WTC11 (cell line): ENCODE data around the gene TMEM86B. TPM values are rescaled to one million over a fixed set of nuclear protein-coding genes. Genes with fewer than 3 reads are reported as not detected.

Source experiments
- ATAC-seq: fragments of 200-7000 bp; cut with Tn5 transposase; 2 replicates; pipeline ENCODE4 v1.10.0; 2021; ENCODE audit warnings: mild to moderate bottlenecking, moderate library complexity
- CTCF ChIA-PET: fragments of 300-600 bp; sonication (Branson Sonifier 250); formaldehyde crosslinking; loops from one replicate; lab custom pipeline; 2021; ENCODE audit warnings: antibody characterized with exemption; lab: Charles Lee
- POLR2A ChIA-PET: fragments of 350-600 bp; sonication (Branson Sonifier 250); formaldehyde crosslinking; loops from one replicate; lab custom pipeline; 2021; ENCODE audit warnings: antibody characterized with exemption; lab: Charles Lee
- DNase-seq: peaks from one replicate; pipeline ENCODE4 v3.0.0; 2021; ENCODE audit warnings: low spot score
- H3K27ac Mint-ChIP-seq: 2 replicates; pipeline ENCODE4 v1.8.0; 2021; ENCODE audit warnings: mixed read lengths
- H3K27me3 Mint-ChIP-seq: 2 replicates; pipeline ENCODE4 v1.8.0; 2021; ENCODE audit warnings: low read depth, mild to moderate bottlenecking, moderate library complexity, mixed read lengths
- H3K36me3 Mint-ChIP-seq: 2 replicates; pipeline ENCODE4 v1.8.0; 2021; ENCODE audit warnings: mixed read lengths
- H3K4me1 Mint-ChIP-seq: 2 replicates; pipeline ENCODE4 v1.8.0; 2022; ENCODE audit warnings: mixed read lengths
- H3K4me3 Mint-ChIP-seq: 2 replicates; pipeline ENCODE4 v1.8.0; 2021; ENCODE audit warnings: mild to moderate bottlenecking, moderate library complexity, mixed read lengths
- H3K9me3 Mint-ChIP-seq: 2 replicates; pipeline ENCODE4 v1.8.0; 2021; ENCODE audit warnings: mixed read lengths
- ATF1 ChIP-seq: sonication (generic); formaldehyde crosslinking; IDR thresholded peaks from 2 replicates; pipeline ENCODE4 v1.8.1; 2023; ENCODE audit warnings: mild to moderate bottlenecking, moderate library complexity, missing genetic modification reagents
- CREM ChIP-seq: sonication (generic); formaldehyde crosslinking; IDR thresholded peaks from 2 replicates; pipeline ENCODE4 v1.8.1; 2022; ENCODE audit warnings: mild to moderate bottlenecking, missing genetic modification reagents, moderate library complexity
- GRHL2 ChIP-seq: fragments of 250-450 bp; sonication (Bioruptor Pico); IDR thresholded peaks from 2 replicates; pipeline ENCODE4 v1.8.0; 2022; ENCODE audit warnings: mild to moderate bottlenecking, moderate library complexity; ENCODE audit not compliant: insufficient replicate concordance, severe bottlenecking
- HMGXB4 ChIP-seq: sonication (generic); formaldehyde crosslinking; IDR thresholded peaks from 2 replicates; pipeline ENCODE4 v1.8.1; 2023; ENCODE audit warnings: mild to moderate bottlenecking, moderate library complexity, missing genetic modification reagents
- NR3C1 ChIP-seq: sonication (generic); formaldehyde crosslinking; conservative IDR thresholded peaks from 2 replicates; pipeline ENCODE4 v1.8.1; 2023; ENCODE audit warnings: low read depth, mild to moderate bottlenecking, missing genetic modification reagents
- PRDM15 ChIP-seq: sonication (generic); formaldehyde crosslinking; IDR thresholded peaks from 2 replicates; pipeline ENCODE4 v1.8.0; 2022; ENCODE audit warnings: missing genetic modification reagents
- RORB ChIP-seq: fragments of 250-450 bp; sonication (Bioruptor Pico); IDR thresholded peaks from 2 replicates; pipeline ENCODE4 v1.9.0; 2021; ENCODE audit warnings: mild to moderate bottlenecking
- SMAD3 ChIP-seq: sonication (generic); formaldehyde crosslinking; IDR thresholded peaks from 2 replicates; pipeline ENCODE4 v1.8.0; 2022; ENCODE audit warnings: missing genetic modification reagents, mild to moderate bottlenecking, borderline replicate concordance
- SMAD4 ChIP-seq: sonication (generic); formaldehyde crosslinking; IDR thresholded peaks from 2 replicates; pipeline ENCODE4 v1.8.0; 2022; ENCODE audit warnings: mild to moderate bottlenecking, missing genetic modification reagents
- USF2 ChIP-seq: sonication (generic); formaldehyde crosslinking; IDR thresholded peaks from 2 replicates; pipeline ENCODE4 v1.8.1; 2023; ENCODE audit warnings: mild to moderate bottlenecking, missing genetic modification reagents, moderate library complexity
- ZMAT4 ChIP-seq: fragments of 250-450 bp; sonication (Bioruptor Pico); IDR thresholded peaks from 2 replicates; pipeline ENCODE4 v1.9.0; 2021; ENCODE audit warnings: mild to moderate bottlenecking
- ZNF671 ChIP-seq: fragments of 250-450 bp; sonication (Bioruptor Pico); IDR thresholded peaks from 2 replicates; pipeline ENCODE4 v1.8.0; 2021; ENCODE audit warnings: mild to moderate bottlenecking
- total RNA-seq: library from RNA; stranded (reverse); gene quantifications from 3 replicates; pipeline ENCODE4 v1.2.3, GENCODE V29; 2021
- TF ChIP-seq, protein P1 (sequence below): sonication (generic); formaldehyde crosslinking; IDR thresholded peaks from 2 replicates; pipeline ENCODE4 v1.8.0; 2022; ENCODE audit warnings: mild to moderate bottlenecking, missing genetic modification reagents
- TF ChIP-seq, protein P2 (sequence below): sonication (generic); formaldehyde crosslinking; IDR thresholded peaks from 2 replicates; pipeline ENCODE4 v1.8.1; 2023; ENCODE audit warnings: mild to moderate bottlenecking, missing genetic modification reagents
- TF ChIP-seq, protein P3 (sequence below): fragments of 250-450 bp; sonication (Bioruptor Pico); IDR thresholded peaks from 2 replicates; pipeline ENCODE4 v1.9.0; 2021; ENCODE audit warnings: mild to moderate bottlenecking
- TF ChIP-seq, protein P4 (sequence below): sonication (generic); formaldehyde crosslinking; conservative IDR thresholded peaks from 2 replicates; pipeline ENCODE4 v1.8.1; 2022; ENCODE audit warnings: mild to moderate bottlenecking, missing genetic modification reagents
- TF ChIP-seq, protein P5 (sequence below): sonication (generic); formaldehyde crosslinking; IDR thresholded peaks from 2 replicates; pipeline ENCODE4 v1.8.1; 2022; ENCODE audit warnings: mild to moderate bottlenecking, missing genetic modification reagents, moderate library complexity, borderline replicate concordance
- TF ChIP-seq, protein P6 (sequence below): sonication (generic); formaldehyde crosslinking; IDR thresholded peaks from 2 replicates; pipeline ENCODE4 v1.8.1; 2023; ENCODE audit warnings: mild to moderate bottlenecking, missing genetic modification reagents, borderline replicate concordance

The TMEM86B gene
- total RNA-seq, 1 experiment from 2014 or later, result 4.2 TPM

DNA sequence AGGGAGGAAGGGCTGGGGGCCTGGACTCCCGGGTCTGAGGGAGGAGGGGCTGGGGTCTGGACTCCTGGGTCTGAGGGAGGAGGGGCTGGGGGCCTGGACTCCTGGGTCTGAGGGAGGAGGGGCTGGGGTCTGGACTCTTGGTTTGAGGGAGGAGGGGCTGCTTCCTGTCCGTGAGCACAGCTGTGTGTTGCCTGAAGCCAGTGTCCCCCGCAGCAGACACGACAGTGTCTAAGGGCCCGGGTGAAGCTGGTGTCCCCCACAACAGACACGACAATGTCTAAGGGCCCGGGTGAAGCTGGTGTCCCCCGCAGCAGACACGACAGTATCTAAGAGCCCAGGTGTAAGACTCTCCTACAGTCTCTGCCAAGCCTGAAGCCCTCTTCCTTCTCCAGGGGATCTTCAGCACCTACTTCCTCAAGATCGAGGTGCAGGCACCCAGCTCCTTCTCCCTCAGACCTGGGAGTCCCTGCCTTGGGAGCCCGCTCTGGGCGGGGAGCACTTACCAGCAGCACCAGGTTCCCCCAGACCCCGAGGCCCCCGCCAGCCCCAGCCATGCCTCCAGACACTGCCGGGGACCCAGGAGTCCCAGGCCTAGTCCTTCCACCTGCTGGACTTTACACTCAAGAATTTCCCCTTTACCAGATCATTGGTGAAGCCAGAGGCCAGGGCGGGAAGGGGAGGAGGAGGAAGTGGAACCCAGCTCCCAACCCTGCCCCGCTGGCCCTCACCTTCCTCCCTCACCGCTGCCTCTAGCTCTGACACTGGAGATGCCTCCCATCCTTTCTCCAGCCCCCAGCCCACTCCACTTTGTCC is 19.5 kb downstream of the TMEM86B start, which contains the start of gene PTPRH:
PTPRH (minus strand) TSS at position 622 of the 813 bp plus-strand sequence; CDS start at position 554, 68 bp downstream.
- ATAC-seq (no peak), DNase-seq (no peak)
- POLR2A ChIA-PET, result no interaction called here
- peaks cover 6% of the 10 kb centered on the region for H3K36me3 Mint-ChIP-seq
- H3K4me3 Mint-ChIP-seq, result no peak within 1 kb of the TSS
- H3K4me1 Mint-ChIP-seq, result peaks cover 8% of the 10 kb centered on the region
- H3K27me3 Mint-ChIP-seq, result peaks cover 60% of the 10 kb centered on the region
- H3K27ac Mint-ChIP-seq, result no peak within 1 kb of the TSS
- CTCF ChIA-PET, result interaction anchor here (0.6 to 1.0 kb wide), 2 partner anchors 43 to 66 kb away, joined by 3 to 4 read pairs; partner anchors contain the start of gene DNAAF3
- peaks cover 25% of the 10 kb centered on the region for H3K9me3 Mint-ChIP-seq
- TF ChIP-seq, protein P1, sequence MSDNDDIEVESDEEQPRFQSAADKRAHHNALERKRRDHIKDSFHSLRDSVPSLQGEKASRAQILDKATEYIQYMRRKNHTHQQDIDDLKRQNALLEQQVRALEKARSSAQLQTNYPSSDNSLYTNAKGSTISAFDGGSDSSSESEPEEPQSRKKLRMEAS, result no peak
- TF ChIP-seq, protein P2, sequence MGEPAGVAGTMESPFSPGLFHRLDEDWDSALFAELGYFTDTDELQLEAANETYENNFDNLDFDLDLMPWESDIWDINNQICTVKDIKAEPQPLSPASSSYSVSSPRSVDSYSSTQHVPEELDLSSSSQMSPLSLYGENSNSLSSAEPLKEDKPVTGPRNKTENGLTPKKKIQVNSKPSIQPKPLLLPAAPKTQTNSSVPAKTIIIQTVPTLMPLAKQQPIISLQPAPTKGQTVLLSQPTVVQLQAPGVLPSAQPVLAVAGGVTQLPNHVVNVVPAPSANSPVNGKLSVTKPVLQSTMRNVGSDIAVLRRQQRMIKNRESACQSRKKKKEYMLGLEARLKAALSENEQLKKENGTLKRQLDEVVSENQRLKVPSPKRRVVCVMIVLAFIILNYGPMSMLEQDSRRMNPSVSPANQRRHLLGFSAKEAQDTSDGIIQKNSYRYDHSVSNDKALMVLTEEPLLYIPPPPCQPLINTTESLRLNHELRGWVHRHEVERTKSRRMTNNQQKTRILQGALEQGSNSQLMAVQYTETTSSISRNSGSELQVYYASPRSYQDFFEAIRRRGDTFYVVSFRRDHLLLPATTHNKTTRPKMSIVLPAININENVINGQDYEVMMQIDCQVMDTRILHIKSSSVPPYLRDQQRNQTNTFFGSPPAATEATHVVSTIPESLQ (CRISPR knock-in tag), result no peak
- no peak for TF ChIP-seq GRHL2 (CRISPR knock-in tag)
- no peak for TF ChIP-seq PRDM15 (CRISPR knock-in tag)
- TF ChIP-seq SMAD3 (CRISPR knock-in tag), result no peak
- no peak for TF ChIP-seq CREM (CRISPR knock-in tag)
- no peak for TF ChIP-seq ZMAT4
- TF ChIP-seq, protein P3, sequence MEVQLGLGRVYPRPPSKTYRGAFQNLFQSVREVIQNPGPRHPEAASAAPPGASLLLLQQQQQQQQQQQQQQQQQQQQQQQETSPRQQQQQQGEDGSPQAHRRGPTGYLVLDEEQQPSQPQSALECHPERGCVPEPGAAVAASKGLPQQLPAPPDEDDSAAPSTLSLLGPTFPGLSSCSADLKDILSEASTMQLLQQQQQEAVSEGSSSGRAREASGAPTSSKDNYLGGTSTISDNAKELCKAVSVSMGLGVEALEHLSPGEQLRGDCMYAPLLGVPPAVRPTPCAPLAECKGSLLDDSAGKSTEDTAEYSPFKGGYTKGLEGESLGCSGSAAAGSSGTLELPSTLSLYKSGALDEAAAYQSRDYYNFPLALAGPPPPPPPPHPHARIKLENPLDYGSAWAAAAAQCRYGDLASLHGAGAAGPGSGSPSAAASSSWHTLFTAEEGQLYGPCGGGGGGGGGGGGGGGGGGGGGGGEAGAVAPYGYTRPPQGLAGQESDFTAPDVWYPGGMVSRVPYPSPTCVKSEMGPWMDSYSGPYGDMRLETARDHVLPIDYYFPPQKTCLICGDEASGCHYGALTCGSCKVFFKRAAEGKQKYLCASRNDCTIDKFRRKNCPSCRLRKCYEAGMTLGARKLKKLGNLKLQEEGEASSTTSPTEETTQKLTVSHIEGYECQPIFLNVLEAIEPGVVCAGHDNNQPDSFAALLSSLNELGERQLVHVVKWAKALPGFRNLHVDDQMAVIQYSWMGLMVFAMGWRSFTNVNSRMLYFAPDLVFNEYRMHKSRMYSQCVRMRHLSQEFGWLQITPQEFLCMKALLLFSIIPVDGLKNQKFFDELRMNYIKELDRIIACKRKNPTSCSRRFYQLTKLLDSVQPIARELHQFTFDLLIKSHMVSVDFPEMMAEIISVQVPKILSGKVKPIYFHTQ (CRISPR knock-in tag), result no peak
- TF ChIP-seq, protein P4, sequence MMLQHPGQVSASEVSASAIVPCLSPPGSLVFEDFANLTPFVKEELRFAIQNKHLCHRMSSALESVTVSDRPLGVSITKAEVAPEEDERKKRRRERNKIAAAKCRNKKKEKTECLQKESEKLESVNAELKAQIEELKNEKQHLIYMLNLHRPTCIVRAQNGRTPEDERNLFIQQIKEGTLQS (CRISPR knock-in tag), result no peak
- TF ChIP-seq RORB, result no peak
- TF ChIP-seq, protein P5, sequence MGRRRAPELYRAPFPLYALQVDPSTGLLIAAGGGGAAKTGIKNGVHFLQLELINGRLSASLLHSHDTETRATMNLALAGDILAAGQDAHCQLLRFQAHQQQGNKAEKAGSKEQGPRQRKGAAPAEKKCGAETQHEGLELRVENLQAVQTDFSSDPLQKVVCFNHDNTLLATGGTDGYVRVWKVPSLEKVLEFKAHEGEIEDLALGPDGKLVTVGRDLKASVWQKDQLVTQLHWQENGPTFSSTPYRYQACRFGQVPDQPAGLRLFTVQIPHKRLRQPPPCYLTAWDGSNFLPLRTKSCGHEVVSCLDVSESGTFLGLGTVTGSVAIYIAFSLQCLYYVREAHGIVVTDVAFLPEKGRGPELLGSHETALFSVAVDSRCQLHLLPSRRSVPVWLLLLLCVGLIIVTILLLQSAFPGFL (CRISPR knock-in tag), result no peak
- no peak for TF ChIP-seq HMGXB4 (CRISPR knock-in tag)
- TF ChIP-seq SMAD4 (CRISPR knock-in tag), result no peak
- TF ChIP-seq, protein P6, sequence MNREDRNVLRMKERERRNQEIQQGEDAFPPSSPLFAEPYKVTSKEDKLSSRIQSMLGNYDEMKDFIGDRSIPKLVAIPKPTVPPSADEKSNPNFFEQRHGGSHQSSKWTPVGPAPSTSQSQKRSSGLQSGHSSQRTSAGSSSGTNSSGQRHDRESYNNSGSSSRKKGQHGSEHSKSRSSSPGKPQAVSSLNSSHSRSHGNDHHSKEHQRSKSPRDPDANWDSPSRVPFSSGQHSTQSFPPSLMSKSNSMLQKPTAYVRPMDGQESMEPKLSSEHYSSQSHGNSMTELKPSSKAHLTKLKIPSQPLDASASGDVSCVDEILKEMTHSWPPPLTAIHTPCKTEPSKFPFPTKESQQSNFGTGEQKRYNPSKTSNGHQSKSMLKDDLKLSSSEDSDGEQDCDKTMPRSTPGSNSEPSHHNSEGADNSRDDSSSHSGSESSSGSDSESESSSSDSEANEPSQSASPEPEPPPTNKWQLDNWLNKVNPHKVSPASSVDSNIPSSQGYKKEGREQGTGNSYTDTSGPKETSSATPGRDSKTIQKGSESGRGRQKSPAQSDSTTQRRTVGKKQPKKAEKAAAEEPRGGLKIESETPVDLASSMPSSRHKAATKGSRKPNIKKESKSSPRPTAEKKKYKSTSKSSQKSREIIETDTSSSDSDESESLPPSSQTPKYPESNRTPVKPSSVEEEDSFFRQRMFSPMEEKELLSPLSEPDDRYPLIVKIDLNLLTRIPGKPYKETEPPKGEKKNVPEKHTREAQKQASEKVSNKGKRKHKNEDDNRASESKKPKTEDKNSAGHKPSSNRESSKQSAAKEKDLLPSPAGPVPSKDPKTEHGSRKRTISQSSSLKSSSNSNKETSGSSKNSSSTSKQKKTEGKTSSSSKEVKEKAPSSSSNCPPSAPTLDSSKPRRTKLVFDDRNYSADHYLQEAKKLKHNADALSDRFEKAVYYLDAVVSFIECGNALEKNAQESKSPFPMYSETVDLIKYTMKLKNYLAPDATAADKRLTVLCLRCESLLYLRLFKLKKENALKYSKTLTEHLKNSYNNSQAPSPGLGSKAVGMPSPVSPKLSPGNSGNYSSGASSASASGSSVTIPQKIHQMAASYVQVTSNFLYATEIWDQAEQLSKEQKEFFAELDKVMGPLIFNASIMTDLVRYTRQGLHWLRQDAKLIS (CRISPR knock-in tag), result no peak
- no peak for TF ChIP-seq NR3C1 (CRISPR knock-in tag)
- TF ChIP-seq USF2, result no peak
- TF ChIP-seq ATF1, result no peak
- no peak for TF ChIP-seq ZNF671 (CRISPR knock-in tag)
